Measurements from ENCODE around the gene CXXC5. TPM values are rescaled to one million over a fixed set of nuclear protein-coding genes. Genes with fewer than 3 reads are reported as not detected.
"Not testable (repeated sequence)": the region's sequence is repeated elsewhere in the genome, so short reads cannot be mapped to it uniquely, and the experiment has no call there.

Gene CXXC5
- 95.0 TPM for polyA plus RNA-seq (ENCODE audit: insufficient read length)

DNA sequence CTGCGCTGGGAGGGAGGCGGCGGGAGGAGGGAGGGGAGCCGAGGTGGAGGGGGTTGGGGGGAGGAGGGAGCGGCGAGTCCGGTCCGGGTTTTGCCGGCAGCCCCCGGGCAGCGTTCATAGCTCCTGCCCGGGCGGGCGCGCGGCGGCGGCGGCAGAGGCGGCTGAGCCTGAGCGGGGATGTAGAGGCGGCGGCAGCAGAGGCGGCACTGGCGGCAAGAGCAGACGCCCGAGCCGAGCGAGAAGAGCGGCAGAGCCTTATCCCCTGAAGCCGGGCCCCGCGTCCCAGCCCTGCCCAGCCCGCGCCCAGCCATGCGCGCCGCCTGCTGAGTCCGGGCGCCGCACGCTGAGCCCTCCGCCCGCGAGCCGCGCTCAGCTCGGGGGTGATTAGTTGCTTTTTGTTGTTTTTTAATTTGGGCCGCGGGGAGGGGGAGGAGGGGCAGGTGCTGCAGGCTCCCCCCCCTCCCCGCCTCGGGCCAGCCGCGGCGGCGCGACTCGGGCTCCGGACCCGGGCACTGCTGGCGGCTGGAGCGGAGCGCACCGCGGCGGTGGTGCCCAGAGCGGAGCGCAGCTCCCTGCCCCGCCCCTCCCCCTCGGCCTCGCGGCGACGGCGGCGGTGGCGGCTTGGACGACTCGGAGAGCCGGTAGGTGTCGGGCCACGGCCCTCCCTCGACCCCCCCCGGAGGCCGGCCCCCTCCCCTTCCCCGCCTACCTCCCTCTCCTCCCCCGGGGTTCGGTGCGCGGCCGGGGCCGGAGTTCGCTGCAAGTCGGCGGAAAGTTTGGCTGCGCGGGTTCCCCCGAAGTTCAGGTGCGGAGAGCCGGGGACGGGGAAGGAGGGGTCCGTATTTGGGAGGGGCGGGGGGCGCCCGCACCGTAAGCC, at the start of gene CXXC5:
CXXC5 (plus strand) TSS at position 145 of the 877 bp plus-strand sequence. CDS start 32,175 bp downstream, outside the sequence.
- DNase-seq, result peak; percentile 88

DNA sequence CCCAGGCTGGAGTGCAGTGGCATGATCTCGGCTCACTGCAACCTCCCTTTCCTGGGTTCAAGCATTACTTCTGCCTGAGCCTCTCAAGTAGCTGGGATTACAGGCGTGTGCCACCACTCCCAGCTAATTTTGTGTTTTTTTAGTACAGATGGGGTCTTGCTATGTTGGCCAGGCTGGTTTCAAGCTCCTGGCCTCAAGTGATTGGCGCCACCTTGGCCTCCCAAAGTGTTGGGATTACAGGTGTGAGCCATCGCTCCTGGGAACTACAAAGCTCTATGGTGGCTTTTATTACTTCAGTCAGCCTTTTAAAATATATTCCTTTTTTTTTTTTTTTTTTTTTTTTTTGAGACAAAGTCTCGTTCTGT, 49.6 kb upstream of the CXXC5 start:
- not testable (repeated sequence) for DNase-seq

DNA sequence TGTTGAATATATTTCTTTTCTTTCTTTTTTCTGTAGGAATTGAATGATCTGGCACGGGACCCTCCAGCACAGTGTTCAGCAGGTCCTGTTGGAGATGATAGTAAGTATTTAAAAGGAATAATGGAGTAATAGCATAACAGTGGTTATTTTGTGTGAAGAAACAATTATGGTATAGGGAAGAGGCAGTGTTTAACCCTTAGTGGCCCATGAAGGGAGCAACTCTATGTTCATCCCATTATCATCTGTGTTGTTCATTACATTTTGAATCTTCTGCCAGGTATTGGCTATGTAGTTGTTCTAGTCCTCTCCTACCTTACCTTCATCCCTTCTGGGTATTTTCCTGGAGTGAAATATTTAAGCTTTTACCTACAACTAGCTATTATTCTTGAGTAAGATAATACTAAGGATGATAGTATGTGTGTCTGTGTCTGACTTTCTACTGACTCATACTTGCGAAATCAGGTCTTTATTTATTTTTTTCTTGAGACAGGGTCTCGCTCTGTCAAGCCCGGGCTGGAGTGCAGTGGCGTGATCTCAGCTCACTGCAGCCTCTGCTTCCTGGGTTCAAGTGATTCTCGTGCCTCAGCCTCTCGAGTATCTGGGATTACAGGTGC, 47.7 kb upstream of the CXXC5 start:
- no peak for DNase-seq

DNA sequence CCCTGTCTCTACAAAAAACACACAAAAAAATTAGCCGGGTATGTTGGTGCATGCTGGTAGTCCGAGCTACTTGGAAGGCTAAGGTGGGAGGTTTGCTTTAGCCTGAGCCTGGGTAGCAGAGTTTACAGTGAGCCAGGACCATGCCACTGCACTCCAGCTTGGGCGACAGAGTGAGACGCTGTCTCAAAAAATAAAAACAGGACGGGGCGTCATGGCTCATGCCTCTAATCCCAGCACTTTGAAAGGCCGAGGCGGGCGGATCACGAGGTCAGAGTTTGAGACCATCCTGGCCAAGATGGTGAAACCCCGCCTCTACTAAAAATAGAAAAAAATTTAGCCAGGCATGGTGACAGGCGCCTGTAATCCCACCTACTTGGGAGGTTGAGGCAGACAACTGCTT, 46.7 kb upstream of the CXXC5 start:
- no peak for DNase-seq

DNA sequence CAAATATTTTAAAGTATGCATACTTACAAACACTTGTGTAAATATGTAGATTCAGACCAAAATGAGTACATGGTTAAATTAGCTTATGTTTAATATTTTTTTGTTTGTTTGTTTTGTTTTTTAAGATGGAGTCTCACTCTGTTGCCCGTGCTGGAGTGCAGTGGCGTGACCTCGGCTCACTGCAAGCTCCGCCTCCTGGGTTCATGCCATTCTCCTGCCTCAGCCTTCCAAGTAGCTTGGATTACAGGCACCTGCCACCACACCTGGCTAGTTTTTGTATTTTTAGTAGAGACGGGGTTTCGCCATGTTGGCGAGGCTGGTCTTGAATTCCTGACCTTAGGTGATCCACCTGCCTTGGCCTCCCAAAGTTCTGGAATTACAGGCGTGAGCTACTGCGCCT, 46.2 kb upstream of the CXXC5 start:
- DNase-seq, result not testable (repeated sequence)

DNA sequence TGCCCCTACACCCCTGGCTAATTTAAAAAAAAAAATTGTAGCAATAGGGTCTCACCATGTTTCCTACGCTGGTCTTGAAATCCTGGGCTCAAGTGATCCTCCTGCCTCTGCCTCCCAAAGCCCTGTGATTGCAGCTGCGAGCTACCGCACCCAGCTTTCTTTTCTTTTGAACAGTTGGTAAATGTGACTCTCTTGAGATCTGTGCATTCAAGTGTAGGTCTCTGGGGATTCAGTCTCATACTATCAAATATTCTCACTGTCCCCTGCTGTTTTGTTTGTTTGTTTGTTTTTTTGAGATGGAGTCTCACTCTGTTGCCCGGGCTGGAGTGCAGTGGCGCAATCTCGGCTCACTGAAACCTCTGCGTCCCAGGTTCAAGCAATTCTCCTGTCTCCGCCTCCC, 42.3 kb upstream of the CXXC5 start:
- DNase-seq, result no peak

DNA sequence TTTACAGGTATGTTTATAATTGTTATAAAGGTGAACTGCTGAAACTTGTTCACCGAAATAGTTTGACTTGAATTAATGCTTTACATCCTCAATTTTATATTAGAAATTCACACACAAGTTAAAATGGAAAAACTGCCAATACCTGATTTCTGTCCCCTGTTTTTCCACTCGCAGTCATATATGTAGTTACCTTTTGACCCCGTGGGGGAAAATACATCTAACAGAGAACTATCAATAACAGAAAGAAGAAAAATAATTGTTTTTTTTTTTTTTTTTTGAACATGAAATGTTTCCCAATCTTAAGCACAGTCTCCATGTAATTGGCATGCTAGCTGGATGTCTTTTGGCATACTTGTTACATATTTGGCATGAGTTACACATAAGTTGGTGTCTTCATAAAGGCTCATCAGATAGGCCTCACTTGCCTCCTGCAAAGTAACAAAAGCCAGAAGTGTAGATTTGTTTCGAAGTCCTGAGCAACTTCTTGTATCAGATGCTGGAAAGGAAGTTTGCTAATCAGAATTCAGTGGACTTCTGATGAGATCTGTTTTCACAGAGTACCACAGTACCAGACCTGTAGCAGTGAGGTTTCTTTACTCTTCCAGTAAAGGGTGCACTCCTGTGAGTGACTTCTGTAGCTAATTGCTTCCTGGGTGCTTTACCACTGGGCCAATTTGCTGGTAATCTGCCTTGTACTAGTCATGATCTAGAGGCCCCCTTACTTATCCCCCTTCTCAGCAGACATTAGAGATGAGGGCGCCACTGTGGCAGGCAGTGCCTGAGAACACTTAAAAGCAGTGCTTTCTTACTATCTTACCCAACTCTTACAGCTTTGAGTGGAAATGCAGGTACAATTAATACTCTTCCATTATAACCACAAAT, 36.2 kb upstream of the CXXC5 start:
- DNase-seq, result no peak

DNA sequence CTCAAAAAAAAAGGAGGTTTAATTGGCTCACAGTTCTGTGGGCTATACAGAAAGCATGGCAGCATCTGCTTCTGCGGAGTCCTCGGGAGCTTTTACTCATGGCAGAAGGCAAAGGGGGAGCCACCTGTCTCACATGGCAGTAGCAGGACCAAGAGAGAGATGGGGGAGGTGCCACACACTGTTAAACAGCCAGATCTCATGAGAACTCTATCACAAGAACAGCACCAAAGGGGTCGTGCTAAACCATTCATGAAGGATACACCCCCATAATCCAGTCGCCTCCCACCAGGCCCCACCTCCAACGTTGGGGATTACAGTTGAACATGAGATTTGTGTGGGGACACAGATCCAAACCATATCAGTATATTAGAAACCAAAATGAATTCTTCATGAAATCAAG, 28.3 kb upstream of the CXXC5 start:
- DNase-seq, result no peak

DNA sequence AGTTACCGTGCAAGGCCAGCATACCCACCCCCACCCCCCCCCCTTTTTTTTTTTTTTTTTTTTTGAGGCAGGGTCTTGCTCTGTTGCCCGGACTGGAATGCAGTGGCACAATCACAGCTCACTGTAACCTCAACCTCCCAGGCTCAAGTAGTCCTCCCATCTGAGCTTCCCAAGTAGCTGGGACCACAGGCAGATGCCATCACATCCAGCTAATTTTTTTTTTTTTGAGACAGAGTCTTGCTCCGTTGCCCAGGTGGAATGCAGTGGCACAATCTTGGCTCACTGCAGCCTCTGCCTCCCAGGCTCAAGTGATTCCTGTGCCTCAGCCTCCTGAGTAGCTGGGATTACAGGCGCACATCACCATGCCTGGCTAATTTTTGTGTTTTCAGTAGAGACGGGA, 22.8 kb upstream of the CXXC5 start:
- DNase-seq, result not testable (repeated sequence)

DNA sequence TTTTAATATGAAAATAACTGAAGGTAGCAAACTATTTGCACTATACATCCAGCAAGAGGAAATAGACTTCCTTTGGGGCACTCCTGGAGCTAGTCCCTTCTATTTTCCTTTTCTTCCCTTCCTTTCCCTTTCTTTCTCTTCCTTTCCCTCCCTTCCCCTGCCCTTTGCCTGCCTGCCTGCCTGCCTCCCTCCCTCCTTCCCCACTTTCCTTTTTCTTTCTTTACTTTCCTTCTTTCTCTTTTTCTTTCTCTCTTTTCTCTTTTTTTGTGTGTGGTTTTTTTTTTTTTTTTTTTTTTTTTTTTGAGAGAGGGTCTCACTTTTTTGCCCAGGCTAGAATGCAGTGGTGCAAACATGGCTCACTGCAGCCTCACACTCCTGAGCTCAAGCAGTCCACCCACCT, 17.3 kb upstream of the CXXC5 start:
- no peak for DNase-seq

DNA sequence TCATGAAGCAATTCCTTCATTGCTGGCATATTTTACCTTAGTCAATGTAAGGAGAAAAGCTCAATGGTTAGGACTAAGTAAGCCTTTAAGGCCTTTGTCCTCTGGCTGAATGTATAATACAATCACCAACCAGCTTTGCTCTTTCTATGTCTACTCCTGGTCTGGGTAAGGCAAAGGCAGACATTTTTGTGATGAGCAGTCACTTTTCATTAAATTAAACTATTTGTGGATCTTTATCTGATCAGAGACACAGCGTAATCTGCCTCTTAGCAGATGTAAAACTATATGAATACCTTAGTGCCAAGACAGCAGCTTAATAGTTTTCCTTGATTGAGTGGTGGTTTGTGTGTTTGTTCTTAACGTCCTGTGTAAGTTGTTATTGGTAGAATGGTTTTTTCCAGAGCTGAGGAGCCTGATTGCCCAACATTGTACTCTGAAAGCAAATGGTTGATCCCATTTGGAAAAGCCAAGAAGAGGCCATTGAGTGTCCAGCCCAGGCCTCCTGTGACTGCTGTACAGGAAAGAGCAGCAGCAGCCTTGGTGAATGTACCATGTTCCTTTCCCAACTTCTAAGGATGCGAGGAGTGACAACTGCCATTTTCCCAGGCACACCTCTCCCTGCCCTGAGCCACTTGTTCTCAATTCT, 16.5 kb upstream of the CXXC5 start:
- DNase-seq, result no peak

DNA sequence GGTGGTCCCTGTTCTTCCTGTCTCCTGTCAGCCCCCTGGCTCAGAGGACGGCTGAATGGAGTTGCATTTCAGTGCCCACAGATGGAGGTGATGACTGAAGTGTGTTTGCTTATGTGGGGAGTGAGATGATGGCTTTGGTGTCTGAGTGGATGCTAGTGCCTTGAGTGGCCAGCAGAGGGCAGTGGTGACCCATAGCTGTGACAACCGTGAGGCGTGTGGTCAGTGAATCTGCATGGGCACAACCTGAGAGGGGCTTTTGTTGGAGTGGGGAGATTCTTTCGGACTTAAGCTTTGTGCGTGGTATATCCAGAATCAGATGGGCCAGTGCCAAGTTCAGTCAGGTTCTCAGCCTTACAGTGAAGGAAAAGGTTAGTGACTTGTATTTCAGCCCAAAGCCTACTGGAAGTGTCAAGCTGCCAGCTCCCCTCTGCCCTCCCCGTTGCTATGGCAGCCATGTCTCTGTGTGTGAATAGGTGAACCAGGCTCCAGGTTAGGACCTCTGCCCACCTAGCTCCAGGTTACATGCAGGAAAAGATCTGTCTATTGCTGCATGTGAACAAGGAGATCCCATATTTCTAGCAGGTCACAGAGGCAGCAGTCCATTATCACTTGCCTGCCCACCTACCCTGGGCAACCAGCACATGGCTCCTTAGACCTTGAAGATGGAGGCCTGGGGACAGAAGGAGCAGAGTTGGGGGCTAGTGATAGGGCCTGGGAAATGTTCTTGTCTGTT, 14.7 kb upstream of the CXXC5 start:
- DNase-seq, result no peak

DNA sequence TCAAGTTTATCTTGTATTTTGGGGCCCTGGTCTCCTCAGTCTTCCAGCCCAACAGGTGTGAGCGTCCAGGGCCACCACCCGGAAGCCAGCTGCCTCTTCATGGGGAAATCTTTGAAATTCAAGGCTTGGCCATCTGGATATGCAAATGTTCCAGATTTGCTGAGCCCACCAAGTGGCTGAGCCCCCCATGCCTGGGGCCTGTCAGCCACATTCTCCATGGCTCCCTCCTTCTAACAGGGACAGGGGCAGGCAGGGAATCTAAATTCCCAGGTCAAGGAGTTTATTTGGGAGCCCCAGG, 14.2 kb upstream of the CXXC5 start:
- DNase-seq, result no peak

DNA sequence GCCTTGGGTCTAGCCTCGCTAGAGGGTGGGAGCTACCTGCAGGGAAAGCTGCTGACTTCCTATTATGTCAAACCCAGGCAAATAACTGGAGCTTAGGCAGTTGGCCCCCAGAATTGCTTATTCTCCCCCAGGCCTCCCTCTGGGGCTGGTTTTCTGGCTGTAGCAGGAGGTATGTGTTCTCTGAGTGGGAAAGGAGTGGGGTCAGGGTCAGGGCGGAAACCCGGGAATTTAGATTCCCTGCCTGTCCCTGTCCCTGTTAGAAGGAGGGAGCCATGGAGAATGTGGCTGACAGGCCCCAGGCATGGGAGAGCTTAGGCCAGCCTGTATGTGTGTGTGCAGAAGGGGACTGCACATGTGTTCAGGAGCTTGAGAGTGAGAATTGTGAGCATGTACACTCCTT, 13.6 kb upstream of the CXXC5 start:
- DNase-seq, result no peak

DNA sequence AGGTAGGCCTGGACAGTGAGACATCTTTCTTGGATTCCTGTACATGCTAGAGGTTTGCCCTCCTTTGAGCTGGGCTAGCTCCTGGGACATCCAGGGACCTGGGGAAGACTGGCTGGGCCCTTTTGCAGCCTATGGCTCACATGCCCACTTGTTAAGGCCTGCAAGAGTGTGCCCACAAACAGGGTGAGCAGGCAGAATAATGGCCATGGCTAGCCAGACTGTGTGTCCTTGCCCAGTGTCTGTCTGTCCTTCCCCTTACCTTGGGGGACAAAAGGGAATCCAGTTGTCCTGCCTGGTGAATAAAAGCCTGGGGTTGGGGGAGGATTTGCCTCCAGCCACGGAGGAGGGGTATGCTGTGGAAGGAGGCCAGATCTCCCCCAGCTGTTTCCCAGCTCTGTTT, 13.0 kb upstream of the CXXC5 start:
- DNase-seq, result no peak

DNA sequence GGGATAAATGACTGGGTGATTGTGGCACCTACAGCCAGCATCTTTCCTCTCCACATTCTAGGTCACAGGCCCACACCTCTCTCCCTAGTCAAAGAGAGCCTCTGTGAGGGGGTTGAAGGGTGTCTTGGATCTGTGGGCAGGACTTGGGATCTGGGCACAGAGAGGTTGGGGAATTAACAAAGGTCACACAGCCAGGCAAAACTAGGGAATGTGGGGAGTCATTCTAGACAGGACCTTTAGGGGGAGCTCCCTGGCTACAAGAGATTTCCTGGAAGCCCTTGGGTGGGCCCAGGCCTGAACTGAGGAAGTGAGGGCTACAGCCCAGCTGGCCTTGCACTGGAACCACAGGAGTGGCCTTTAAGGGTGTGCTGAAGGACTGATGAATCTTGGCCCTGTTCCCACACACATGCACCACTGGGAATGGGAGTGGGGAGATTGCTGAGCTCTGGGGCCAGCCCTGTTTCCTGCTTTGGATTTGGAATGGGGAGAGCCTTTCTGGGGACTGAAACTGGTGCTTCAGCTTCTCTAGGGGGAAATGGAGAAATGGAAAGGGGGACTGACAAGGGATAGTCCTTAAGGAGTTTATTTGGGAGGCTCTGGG, 12.4 kb upstream of the CXXC5 start:
- DNase-seq, result peak; percentile 80

DNA sequence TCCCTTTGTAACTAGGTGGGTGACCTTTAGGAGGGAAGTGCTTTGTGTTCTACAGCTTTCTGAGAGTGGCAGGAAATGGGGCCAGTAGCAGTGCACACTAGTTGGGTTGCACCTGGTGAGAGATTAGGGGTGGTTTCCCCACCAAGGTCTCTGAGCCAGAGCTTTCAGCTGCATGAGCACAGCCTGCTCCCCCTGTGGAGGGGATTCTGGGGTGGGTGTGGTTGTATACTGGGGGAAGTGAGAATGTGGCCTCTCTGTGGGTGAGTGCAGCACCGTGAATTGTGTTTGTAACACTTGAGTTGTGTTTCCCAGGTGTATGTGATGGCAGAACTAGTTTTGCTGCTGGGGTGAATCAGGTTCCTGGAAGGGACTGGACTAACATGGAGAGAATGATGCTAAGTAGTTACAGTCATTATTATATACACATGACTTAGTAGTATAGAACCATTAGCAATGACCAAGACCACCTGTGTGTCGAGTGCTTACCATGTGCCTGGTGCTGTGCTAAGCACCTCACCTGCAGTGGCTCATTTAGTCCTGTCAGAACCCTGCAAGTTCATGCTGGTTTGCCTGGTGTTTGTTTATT, 11.8 kb upstream of the CXXC5 start:
- DNase-seq, result no peak

DNA sequence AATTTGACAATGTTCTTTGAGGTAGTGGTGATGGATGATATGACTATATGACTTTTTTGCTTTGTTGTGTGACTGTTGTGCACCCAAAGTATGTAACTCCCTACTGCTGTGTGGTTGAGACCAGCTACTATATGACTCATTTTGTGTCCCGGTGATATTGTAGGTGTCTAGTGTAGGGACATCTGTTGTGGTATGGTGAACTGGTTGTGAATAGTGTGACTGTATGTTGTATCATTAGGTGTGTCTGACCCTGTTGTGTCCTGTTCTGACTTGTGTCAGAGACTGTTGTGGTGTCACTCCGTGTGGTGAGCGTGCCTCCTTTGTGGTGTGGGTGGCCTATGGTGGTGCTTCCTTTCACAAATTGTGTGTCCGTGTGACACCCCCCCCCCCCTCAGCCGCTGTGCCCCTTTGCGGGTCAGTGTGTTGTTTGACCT, 11.2 kb upstream of the CXXC5 start:
- no peak for DNase-seq

DNA sequence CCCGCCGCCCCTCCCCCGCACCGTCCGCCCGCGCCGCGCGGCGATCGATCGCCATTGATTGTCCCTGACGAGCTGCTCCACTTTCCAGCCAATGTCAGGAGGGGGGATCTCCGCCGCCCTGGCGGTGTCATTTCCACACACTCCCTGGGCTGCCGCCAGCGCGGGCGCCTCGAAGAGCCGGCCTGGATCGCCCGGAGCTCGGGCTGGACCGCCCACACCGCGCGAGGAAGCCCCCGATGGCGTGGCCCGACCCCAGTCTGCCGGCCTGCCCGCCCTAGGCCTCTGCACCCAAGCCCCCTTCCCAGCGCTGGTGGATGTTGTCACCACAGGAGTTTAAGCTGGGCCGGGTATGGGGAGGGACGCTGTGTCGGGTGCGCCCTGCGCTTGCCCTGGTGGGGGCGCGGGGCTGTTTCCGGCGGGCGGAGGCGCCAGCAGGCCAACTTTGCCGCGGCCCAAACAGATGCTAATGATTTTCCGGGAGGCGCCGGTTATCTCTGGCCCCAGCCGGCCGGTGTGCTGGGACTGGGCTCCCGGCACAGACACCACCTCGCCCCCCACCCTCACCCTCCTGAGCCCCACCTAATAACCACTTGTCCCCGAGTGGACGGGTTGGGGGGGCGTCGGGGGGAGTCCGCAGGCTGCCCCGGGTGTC, 10.6 kb upstream of the CXXC5 start:
- DNase-seq, result peak; percentile 95

DNA sequence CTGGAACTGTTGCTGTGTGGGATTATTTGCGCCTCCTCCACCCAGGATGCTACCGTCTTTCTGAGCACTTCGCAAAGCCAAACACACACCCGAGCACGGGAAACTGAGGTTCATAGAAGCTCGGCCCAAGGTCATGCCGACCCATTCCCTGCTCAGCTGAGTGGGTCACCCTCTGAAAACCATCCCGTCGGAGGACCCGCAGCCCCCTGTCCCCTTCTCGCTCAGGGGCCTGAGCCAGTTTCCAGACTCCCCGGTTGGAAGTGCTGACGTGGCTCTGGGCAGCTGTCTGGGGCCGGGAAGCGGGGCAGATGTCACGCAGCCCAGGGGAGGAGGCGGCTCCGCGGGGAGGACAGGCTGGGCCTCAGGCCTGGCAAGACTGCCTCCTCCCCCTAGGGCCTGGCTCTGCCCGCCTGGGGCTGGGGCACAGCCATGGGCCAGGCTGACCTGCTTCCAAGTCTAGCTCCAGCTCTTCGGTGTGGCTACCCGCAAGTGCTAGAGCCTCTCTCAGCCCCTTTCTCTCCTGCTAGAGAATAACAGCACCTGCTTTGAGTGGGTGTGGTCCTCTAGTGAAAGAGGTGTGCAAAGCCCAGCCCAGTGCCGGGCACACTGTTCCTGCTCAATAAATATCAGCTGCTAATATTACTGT, 9.9 kb upstream of the CXXC5 start:
- peak; percentile 87 for DNase-seq

Measured in hindlimb muscle (tissue), 1 donor.